ENCODE data around the gene TLK2.
"Not testable (repeated sequence)": the region's sequence is repeated elsewhere in the genome, so short reads cannot be mapped to it uniquely, and the experiment has no call there.

DNA sequence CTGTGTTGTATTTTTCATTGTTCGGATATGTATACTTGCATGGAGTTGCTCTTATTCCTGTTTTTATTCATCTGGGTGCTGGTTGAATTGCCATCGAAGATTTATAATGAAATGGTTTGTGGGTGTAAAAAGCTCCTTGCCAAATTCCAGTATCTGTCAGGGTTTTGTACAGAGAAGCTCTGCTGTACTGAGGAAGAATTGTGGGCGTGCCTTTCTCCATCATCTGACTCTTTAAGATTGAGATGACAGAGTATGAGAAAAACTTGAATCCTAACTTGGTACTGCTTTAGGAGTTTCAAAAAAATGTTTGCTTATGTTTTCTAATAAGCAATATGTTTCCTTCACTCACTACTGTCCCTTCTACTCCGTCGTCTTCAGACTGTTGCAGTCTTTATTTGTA is 78.9 kb downstream of the TLK2 start:
- TF ChIP-seq CTCF, POLR2A (IDR thresholded peaks at IDR 0.05): not testable (repeated sequence)
